Ishikawa (cell line): Measurements from ENCODE around the gene TMEM178B.

Experiments used
- CEBPB ChIP-seq: IDR thresholded peaks from 2 replicates; pipeline ENCODE4 v1.6.1; 2012
- CREB1 ChIP-seq: IDR thresholded peaks from 2 replicates; pipeline ENCODE4 v1.6.1; 2012; ENCODE audit warnings: low read depth
- EGR1 ChIP-seq: IDR thresholded peaks from 2 replicates; pipeline ENCODE4 v1.6.1; 2012
- EP300 ChIP-seq: IDR thresholded peaks from 2 replicates; pipeline ENCODE4 v1.6.1; 2012; ENCODE audit warnings: borderline replicate concordance
- FOXM1 ChIP-seq: IDR thresholded peaks from 2 replicates; pipeline ENCODE4 v1.6.1; 2012; ENCODE audit warnings: low read depth, borderline replicate concordance
- NFIC ChIP-seq: IDR thresholded peaks from 2 replicates; pipeline ENCODE4 v1.6.1; 2012
- RAD21 ChIP-seq: IDR thresholded peaks from 2 replicates; pipeline ENCODE4 v1.6.1; 2012; ENCODE audit warnings: low read depth
- TAF1 ChIP-seq: IDR thresholded peaks from 2 replicates; pipeline ENCODE4 v1.6.1; 2012; ENCODE audit warnings: low read depth, mild to moderate bottlenecking
- TCF12 ChIP-seq: IDR thresholded peaks from 2 replicates; pipeline ENCODE4 v1.6.1; 2012; ENCODE audit warnings: low read depth
- TEAD4 ChIP-seq: IDR thresholded peaks from 2 replicates; pipeline ENCODE4 v1.6.1; 2012
- YY1 ChIP-seq: IDR thresholded peaks from 2 replicates; pipeline ENCODE4 v1.6.1; 2012; ENCODE audit warnings: low read depth
- ZBTB7A ChIP-seq: IDR thresholded peaks from 2 replicates; pipeline ENCODE4 v1.6.1; 2012; ENCODE audit warnings: low read depth
- TF ChIP-seq, protein P1 (sequence below): IDR thresholded peaks from 2 replicates; pipeline ENCODE4 v1.6.1; 2012
- TF ChIP-seq, protein P2 (sequence below): IDR thresholded peaks from 2 replicates; pipeline ENCODE4 v1.6.1; 2012
- TF ChIP-seq, protein P3 (sequence below): IDR thresholded peaks from 2 replicates; pipeline ENCODE4 v1.6.1; 2012; ENCODE audit warnings: low read depth, mild to moderate bottlenecking

TMEM178B gene

GRCh38 chr7:141119187-141119586 lies 45.3 kb downstream of the TMEM178B start:
- TF ChIP-seq, protein P1, sequence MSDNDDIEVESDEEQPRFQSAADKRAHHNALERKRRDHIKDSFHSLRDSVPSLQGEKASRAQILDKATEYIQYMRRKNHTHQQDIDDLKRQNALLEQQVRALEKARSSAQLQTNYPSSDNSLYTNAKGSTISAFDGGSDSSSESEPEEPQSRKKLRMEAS = no peak
- TF ChIP-seq FOXM1 = no peak
- TF ChIP-seq TAF1 = no peak
- no peak for TF ChIP-seq RAD21
- no peak for TF ChIP-seq NFIC
- TF ChIP-seq TCF12 = no peak
- no peak for TF ChIP-seq ZBTB7A
- TF ChIP-seq YY1 = no peak
- TF ChIP-seq EP300 = no peak

GRCh38 chr7:141122736-141123135 lies 48.9 kb downstream of the TMEM178B start:
- no peak for TF ChIP-seq TAF1
- no peak for TF ChIP-seq YY1
- TF ChIP-seq, protein P2, sequence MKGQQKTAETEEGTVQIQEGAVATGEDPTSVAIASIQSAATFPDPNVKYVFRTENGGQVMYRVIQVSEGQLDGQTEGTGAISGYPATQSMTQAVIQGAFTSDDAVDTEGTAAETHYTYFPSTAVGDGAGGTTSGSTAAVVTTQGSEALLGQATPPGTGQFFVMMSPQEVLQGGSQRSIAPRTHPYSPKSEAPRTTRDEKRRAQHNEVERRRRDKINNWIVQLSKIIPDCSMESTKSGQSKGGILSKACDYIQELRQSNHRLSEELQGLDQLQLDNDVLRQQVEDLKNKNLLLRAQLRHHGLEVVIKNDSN = no peak
- TF ChIP-seq CREB1 = no peak
- no peak for TF ChIP-seq CEBPB

DNA sequence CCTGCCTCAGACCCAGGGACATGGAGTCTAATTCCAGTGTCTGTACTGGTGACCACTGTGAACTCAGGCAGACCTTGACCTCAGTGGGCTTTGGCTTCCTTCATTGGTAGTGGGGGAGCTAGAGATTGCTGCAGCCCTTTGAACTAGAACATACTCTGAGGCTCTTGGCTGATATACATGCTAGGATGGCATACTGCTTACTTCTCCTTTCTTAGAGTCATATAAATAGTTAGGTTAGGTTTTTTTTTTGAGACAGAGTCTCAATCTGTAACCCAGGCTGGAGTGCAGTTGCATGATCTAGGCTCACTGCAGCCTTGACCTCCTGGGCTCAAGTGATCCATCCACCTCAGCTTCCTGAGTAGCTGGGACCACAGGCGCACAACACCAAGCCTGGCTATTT lies 49.7 kb downstream of the TMEM178B start:
- TF ChIP-seq RAD21 (no peak), ZBTB7A (no peak), TEAD4 (no peak)

GRCh38 chr7:141126107-141126506 lies 52.2 kb downstream of the TMEM178B start:
- TF ChIP-seq, protein P1 = no peak
- TF ChIP-seq TAF1 (no peak), FOXM1 (no peak), RAD21 (no peak), CREB1 (no peak), NFIC (no peak), TCF12 (no peak), CEBPB (no peak), YY1 (no peak)

DNA sequence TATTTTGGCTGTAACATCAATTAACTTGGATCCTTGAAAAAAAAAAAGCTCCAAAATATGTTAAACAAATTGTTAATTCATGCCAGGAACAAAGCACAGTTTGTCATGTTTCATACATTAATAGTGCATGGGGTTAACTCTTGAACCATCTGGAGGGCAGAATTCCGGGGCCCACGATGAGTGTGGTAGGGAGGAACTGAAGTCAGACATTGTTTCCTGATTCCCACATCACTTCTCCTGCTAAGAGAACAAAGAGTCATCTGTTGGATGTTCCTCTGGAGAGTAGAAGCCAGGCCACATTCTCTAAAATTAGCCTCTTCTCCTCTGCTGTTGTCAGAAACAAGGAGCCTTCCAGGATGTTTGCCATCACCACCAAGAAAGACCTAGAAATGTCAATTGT lies 54.6 kb downstream of the TMEM178B start:
- TF ChIP-seq, protein P2 = no peak
- TF ChIP-seq FOXM1 (no peak), CEBPB (no peak), ZBTB7A (no peak)

DNA sequence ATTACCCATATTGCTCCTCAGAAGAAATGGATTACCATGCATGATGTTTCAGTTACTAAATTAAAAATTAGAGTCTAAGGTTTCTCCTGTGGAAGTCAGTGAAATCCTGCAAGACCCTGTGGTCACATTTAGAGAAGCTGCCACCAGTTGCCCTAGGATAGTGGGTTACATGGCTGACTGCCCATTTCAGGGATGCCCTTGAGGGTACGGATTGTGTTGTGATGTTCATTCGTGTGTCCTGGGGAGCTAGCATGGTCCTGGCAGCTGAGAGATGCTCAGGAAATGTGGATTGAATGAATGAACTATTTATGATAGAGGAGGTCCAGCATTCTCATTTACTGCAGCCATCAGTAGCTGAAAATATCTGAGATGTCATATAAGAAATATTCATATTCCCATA lies 55.1 kb downstream of the TMEM178B start:
- no peak for TF ChIP-seq EP300
- TF ChIP-seq FOXM1 = no peak
- TF ChIP-seq, protein P1 = no peak
- TF ChIP-seq ZBTB7A = no peak
- TF ChIP-seq TEAD4 = no peak
- no peak for TF ChIP-seq CEBPB
- TF ChIP-seq, protein P2 = no peak
- TF ChIP-seq, protein P3, sequence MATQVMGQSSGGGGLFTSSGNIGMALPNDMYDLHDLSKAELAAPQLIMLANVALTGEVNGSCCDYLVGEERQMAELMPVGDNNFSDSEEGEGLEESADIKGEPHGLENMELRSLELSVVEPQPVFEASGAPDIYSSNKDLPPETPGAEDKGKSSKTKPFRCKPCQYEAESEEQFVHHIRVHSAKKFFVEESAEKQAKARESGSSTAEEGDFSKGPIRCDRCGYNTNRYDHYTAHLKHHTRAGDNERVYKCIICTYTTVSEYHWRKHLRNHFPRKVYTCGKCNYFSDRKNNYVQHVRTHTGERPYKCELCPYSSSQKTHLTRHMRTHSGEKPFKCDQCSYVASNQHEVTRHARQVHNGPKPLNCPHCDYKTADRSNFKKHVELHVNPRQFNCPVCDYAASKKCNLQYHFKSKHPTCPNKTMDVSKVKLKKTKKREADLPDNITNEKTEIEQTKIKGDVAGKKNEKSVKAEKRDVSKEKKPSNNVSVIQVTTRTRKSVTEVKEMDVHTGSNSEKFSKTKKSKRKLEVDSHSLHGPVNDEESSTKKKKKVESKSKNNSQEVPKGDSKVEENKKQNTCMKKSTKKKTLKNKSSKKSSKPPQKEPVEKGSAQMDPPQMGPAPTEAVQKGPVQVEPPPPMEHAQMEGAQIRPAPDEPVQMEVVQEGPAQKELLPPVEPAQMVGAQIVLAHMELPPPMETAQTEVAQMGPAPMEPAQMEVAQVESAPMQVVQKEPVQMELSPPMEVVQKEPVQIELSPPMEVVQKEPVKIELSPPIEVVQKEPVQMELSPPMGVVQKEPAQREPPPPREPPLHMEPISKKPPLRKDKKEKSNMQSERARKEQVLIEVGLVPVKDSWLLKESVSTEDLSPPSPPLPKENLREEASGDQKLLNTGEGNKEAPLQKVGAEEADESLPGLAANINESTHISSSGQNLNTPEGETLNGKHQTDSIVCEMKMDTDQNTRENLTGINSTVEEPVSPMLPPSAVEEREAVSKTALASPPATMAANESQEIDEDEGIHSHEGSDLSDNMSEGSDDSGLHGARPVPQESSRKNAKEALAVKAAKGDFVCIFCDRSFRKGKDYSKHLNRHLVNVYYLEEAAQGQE = no peak
- no peak for TF ChIP-seq RAD21
- no peak for TF ChIP-seq NFIC
- TF ChIP-seq CREB1 = no peak
- TF ChIP-seq TAF1 = no peak
- TF ChIP-seq EGR1 = no peak
- no peak for TF ChIP-seq YY1
- no peak for TF ChIP-seq TCF12

DNA sequence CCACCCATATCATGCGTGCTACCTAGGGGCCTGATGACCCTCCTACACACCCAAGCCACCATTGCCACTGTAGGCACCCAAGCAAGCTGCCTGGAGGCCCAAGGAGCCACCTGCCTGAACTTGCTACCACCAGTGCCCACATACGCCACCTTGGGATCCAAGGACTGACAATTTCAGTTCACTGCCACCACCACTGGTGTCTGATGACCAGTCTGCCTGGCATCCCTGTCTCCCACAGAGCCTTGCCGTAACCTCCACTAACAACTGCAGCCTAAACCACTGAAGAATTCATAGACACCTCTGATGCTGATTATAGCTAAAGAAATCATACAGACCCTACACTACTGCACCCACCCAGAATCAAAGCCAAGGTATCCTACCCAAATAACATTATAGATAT lies 58.8 kb downstream of the TMEM178B start:
- TF ChIP-seq TAF1 (no peak), YY1 (no peak), ZBTB7A (no peak), EP300 (no peak), TCF12 (no peak), TEAD4 (no peak), FOXM1 (no peak), NFIC (no peak), EGR1 (no peak), CEBPB (no peak), RAD21 (no peak), CREB1 (no peak)
- TF ChIP-seq, protein P1 = no peak
- TF ChIP-seq, protein P3 = no peak
- TF ChIP-seq, protein P2 = no peak
